NT2/D1 (cell line): ENCODE measurements around the gene WRNIP1.

Experiments used
- DNase-seq: peaks from one replicate; pipeline ENCODE4 v3.0.0-alpha.2; 2011; ENCODE audit warnings: low read depth, low spot score
- H3K27me3 ChIP-seq: 2 replicates; pipeline ENCODE4 v1.6.0; 2011; ENCODE audit warnings: mild to moderate bottlenecking; ENCODE audit not compliant: insufficient read length, insufficient read depth
- H3K36me3 ChIP-seq: 2 replicates; pipeline ENCODE4 v1.6.1; 2011; ENCODE audit warnings: mild to moderate bottlenecking, low read length, mixed read lengths; ENCODE audit not compliant: insufficient read depth, insufficient read length
- H3K4me1 ChIP-seq: 2 replicates; pipeline ENCODE4 v1.5.1; 2011; ENCODE audit not compliant: insufficient read depth, insufficient read length
- H3K4me3 ChIP-seq: 2 replicates; pipeline ENCODE4 v1.5.1; 2011; ENCODE audit warnings: low read depth; ENCODE audit not compliant: insufficient read length
- H3K9ac ChIP-seq: 2 replicates; pipeline ENCODE4 v1.6.0; 2011; ENCODE audit warnings: low read depth; ENCODE audit not compliant: insufficient read length
- H3K9me3 ChIP-seq: 2 replicates; pipeline ENCODE4 v1.5.1; 2011; ENCODE audit warnings: mild to moderate bottlenecking, low read length; ENCODE audit not compliant: insufficient read depth
- SUZ12 ChIP-seq: IDR thresholded peaks from 2 replicates; pipeline ENCODE4 v1.6.1; 2011; ENCODE audit not compliant: insufficient read length, insufficient read depth; ENCODE audit errors: extremely low read depth
- YY1 ChIP-seq: IDR thresholded peaks from 2 replicates; pipeline ENCODE4 v1.6.1; 2011; ENCODE audit not compliant: insufficient read length, insufficient read depth
- ZNF274 ChIP-seq: IDR thresholded peaks from 2 replicates; pipeline ENCODE4 v1.6.1; 2011; ENCODE audit warnings: mild to moderate bottlenecking, low read depth, low read length

Gene WRNIP1

DNA sequence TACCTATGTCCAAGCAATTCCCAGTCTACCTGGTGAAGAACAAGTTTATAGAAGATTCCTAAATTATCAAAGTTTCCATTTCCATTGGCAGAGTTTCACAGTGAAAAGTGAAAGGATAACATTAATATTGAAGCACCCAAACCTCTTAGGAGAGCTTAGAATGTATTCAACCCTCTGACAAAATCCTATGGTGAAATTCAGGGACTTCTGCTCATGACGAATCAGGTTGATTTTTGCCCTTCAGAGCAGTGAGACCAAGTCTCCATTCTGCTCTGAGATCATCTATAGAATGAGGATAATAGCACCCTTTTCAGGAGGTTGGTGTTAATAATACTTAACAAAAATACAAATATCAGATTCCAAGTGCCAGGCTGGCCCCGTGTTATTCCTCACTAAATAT is 60.9 kb downstream of the WRNIP1 start:
- Histone ChIP-seq H3K9me3 (no peaks in the 10 kb centered on the region), H3K9ac (no peak overlapping the region), H3K27me3 (no peaks in the 10 kb centered on the region), H3K36me3 (no peaks in the 10 kb centered on the region), H3K4me3 (no peak overlapping the region), H3K4me1 (no peaks in the 10 kb centered on the region)
- DNase-seq = no peak
- no peak for TF ChIP-seq ZNF274
- TF ChIP-seq SUZ12 = no peak
- no peak for TF ChIP-seq YY1

GRCh38 chr6:2827142-2827541 is 61.9 kb downstream of the WRNIP1 start:
- Histone ChIP-seq H3K36me3 (no peaks in the 10 kb centered on the region), H3K27me3 (no peaks in the 10 kb centered on the region), H3K9ac (no peak overlapping the region), H3K4me3 (no peak overlapping the region), H3K4me1 (no peaks in the 10 kb centered on the region), H3K9me3 (no peaks in the 10 kb centered on the region)
- no peak for DNase-seq
- no peak for TF ChIP-seq YY1
- TF ChIP-seq SUZ12 = no peak
- no peak for TF ChIP-seq ZNF274

DNA sequence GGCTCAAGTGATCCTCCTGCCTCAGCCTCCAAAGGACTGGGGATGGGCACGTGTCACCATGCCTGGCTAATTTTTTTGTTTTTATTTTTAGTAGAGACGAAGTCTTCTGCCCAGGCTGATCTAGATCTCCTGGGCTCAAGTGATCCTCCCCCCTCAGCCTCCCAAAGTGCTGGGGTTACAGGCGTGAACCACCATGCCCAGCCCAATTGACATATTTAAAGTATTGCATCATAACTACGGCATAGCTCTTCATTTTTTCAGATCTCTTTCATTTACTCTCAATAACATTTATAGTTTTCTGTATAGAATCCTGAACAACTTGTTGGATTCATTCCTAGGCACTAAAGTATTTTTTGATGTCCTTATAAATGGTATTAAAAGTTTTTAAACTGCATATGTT is 63.4 kb downstream of the WRNIP1 start:
- H3K9ac ChIP-seq = no peak overlapping the region
- H3K9me3 ChIP-seq = no peaks in the 10 kb centered on the region
- peaks cover 7% of the 10 kb centered on the region for H3K36me3 ChIP-seq

DNA sequence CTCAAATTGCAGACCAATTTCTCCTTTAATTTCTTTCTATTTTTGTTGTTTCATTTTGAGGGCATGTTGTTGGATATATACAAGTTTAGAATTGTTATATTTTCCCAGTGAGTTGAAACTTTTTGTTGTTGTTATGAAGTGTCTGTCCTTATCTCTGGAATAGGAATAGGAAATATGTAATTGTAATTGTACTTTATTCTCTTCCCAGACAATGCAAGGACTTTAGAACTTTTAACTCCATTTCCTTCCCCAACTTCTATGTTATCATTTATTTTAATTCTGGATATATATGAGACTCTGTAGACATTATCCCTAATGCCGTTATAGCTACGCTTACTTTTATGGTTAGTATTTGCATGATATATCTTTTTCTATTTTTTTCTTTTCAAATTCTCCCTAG is 64.1 kb downstream of the WRNIP1 start:
- Histone ChIP-seq H3K27me3 (no peaks in the 10 kb centered on the region), H3K9me3 (no peaks in the 10 kb centered on the region), H3K4me3 (no peak overlapping the region), H3K9ac (no peak overlapping the region), H3K36me3 (peaks cover 13% of the 10 kb centered on the region), H3K4me1 (no peaks in the 10 kb centered on the region)
- TF ChIP-seq SUZ12 (no peak), YY1 (no peak), ZNF274 (no peak)
- DNase-seq = no peak

More for the DNA sequence above, 63.4 kb downstream of the WRNIP1 start:
- Histone ChIP-seq H3K4me1 (no peaks in the 10 kb centered on the region), H3K27me3 (no peaks in the 10 kb centered on the region), H3K4me3 (no peak overlapping the region)
- TF ChIP-seq YY1 = no peak
- TF ChIP-seq ZNF274 = no peak
- no peak for TF ChIP-seq SUZ12
- DNase-seq = no peak

DNA sequence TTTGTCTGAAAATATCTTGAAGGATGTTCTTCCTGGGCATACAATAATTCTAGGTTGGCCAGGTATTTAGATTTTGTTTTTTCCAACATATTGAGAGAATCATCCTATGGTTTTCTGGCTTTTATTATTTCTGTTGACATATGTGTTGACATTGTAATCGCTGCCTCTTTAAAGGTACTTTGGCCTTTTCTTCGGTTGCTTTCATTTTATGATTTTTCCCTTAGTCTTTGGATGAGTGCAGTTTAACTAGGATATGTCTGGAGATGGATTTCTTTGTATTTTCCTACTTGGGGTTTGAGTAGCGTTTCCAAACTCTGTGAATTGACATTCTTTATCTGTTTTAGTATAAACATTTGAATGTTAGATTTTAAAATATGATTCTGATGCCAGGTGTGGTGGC is 65.0 kb downstream of the WRNIP1 start:
- H3K36me3 ChIP-seq = peaks cover 23% of the 10 kb centered on the region
- DNase-seq = no peak
- no peaks in the 10 kb centered on the region for H3K4me1 ChIP-seq
- no peak for TF ChIP-seq ZNF274
- H3K9ac ChIP-seq = no peak overlapping the region
- H3K27me3 ChIP-seq = no peaks in the 10 kb centered on the region
- no peak overlapping the region for H3K4me3 ChIP-seq
- no peaks in the 10 kb centered on the region for H3K9me3 ChIP-seq

DNA sequence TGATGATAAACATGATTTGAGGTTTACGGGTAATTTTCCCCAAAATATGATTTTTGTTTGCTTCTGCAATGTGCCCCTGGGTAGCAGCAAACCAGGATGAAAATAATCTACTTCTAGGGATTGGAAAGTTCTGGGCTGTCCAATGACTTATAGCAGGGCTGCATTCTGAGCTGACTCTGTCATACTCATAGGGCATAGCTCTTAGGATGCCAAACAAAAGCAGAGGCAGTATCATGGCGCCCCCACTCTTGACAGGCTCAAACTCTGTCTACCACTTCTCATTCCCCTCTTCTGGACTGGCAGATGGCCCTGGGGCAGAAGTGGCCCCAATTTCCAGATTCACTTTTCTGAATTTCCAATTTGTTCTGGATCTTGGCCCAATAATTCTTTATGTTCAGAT is 66.2 kb downstream of the WRNIP1 start:
- Histone ChIP-seq H3K9ac (no peak overlapping the region), H3K4me3 (no peak overlapping the region), H3K4me1 (no peaks in the 10 kb centered on the region), H3K27me3 (no peaks in the 10 kb centered on the region), H3K9me3 (no peaks in the 10 kb centered on the region), H3K36me3 (peaks cover 31% of the 10 kb centered on the region)
- no peak for DNase-seq
- TF ChIP-seq SUZ12 (no peak), ZNF274 (no peak), YY1 (no peak)

- DNase-seq = no peak
- TF ChIP-seq YY1 (no peak), ZNF274 (no peak), SUZ12 (no peak)
- H3K9ac ChIP-seq = no peak overlapping the region
- no peaks in the 10 kb centered on the region for H3K9me3 ChIP-seq
- no peak overlapping the region for H3K4me3 ChIP-seq
- peaks cover 43% of the 10 kb centered on the region for H3K36me3 ChIP-seq
- no peaks in the 10 kb centered on the region for H3K27me3 ChIP-seq
- no peaks in the 10 kb centered on the region for H3K4me1 ChIP-seq
Observed at GRCh38 chr6:2834262-2834661, 69.1 kb downstream of the WRNIP1 start.
